ENCODE data around the gene ZFPM1.

DNA sequence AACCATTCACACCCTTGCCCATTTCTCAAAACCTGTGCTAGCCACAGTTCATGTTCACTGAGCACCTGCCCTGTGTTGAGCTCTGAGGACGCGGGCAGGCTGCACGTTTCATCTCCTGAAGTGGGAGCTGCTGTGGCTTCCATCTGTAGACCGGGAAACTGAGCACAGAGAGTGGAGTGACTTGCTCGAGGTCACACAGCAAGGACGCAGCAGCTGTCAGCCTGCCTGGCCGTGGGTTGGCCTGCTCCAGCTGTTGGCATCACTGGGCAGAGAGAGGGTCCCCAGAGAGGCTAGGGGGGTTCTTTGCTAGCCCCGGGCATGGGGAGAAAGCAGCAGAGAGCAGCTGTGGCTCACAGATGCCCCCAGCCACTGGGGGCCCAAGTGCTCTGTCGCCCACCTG, 28.8 kb downstream of the ZFPM1 start:
- TF ChIP-seq CTCF (conservative IDR thresholded peaks at IDR 0.05 in 1 of 2, IDR thresholded peaks at IDR 0.05 in 1 of 2; ENCODE audit: extremely low read depth in 1 of 2, insufficient read depth in 1 of 2, low read depth in 1 of 2, low read length in 2 of 2) (no peak), EZH2 (IDR thresholded peaks at IDR 0.05; ENCODE audit: borderline replicate concordance, low read length) (no peak)
